Activated naive CD4-positive, alpha-beta T cell treated with anti-CD3 and anti-CD28 coated beads, Interleukin-2, amount 50 U/mL, for 16 hours (primary cell): ENCODE measurements around the gene MYOF.

ENCODE experiments used
- DNase-seq: peaks from one replicate; pipeline ENCODE4 v3.0.0-alpha.2; 2020

The MYOF gene

DNA sequence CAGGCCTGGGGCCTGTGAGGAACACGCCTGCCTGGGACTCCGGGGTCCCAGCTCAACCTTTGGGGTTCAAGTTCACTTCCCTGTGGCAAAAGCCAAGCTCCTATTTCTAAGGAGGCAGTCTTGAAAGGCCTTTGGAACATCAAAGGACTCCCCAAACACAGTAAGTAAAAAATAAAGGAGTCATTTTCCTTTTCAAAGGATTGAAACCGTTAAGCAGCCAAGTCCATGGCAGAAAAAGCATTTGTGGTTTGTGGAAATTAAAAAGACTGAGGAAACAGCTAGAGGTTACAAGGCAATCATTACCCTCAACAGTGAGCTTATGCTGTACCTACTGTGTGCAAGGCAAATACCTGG lies 200.8 kb downstream of the MYOF start:
- DNase-seq: no peak

- DNase-seq: no peak
These were observed 201.3 kb downstream of the MYOF start for GRCh38 chr10:93280699-93281366.

DNA sequence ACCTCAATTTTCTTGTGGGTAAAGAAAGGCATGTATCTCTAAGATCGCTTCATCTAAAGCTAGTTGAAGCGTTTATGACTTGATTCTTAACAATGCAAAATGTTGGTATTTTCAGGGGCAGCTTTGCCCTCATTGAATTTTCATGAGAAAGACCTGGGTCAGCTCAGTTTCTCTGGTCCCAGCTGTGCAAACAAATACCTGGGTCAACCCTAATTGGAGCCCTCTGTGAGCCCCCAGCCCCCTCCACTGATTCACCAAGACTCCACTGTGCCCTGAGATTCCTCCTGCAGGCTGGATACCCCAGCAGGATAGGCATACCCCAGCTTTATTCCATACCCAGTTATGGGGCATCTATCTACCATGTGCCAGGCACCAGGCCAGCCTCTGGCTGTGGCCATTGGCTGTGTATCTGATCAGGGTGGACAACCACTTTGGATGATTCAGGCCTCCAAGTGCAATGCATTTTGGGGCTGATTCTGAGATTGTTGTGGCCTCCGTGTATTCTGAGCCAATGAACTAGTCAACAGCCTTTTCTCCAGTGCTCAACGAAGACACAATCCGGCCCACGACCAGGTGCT lies 201.9 kb downstream of the MYOF start:
- no peak for DNase-seq

DNA sequence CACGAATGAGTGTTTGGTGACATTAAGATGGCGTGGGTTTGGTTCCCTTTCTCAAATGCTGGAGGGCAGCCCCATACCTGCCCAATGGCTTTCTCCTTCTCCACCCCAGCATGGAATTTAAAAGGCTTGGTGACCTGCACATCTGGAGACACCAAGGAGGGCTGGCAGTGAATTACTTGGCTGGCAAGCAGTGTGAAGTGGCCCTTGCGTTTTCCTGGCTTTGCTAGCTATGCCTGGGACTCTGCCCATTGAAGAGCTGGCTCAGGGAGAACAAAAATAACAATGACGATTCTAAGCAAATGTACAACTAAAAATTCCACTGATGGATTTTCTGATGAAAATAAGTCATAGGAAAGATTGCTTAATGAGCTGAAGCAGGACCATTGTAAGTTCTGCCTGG lies 204.8 kb downstream of the MYOF start:
- DNase-seq: no peak

GRCh38 chr10:93274419-93274818 lies 207.7 kb downstream of the MYOF start:
- DNase-seq: no peak

DNA sequence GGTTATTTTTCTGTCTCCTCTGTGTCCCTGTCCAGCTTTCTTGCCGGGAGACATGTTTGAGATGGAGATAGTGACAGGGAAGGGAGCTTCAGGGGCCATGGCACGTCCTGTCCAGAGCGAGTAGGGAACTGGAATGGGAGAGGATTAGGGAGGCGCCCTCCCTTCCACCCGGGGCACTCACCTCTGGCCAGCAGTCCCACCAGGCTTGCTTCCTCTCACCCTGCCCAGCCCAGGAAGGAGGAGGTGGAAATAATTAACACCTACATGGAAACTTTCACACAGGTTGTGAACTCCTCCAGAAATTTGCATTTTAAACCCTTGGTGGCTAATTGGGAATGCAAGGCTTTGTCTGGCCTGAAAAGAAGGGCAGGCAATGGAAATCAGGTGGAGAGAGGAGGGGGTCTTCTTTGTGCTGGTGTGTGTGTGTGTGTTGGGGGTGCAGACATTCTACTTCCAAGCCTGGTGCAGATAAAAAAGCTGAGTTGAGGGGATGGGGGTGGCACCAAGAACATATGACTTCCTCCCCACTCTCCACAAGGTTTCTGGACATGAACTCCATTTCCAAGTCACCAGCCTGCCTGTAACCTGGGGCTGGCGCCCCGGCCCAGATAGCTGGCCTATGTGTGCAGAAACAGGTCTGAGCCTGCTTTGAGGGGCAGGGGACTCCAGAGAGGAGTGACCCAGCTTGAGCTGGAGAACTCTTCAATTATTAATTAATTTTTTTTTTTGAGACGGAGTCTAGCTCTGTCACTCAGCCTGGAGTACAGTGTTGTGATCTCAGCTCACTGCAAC lies 209.1 kb downstream of the MYOF start:
- no peak for DNase-seq

DNA sequence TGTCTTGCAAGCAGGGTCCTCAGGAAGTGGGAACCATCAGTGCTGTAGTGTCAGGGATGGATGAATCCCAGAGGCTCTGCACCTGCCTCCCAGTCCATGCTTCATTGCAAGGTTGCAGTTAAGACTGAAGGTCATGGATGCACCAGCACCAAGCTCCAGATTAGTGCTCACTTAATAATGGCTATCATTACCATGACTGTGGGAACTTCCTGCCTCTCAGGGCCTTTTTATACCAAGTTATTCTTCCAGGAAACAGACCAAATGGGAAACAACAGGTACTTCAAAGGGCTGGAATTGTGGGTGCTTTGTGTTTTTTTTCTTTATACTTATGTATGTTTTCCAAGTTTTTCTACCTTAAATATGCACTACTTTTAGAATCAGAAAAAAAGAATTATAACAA lies 210.8 kb downstream of the MYOF start:
- DNase-seq: no peak

DNA sequence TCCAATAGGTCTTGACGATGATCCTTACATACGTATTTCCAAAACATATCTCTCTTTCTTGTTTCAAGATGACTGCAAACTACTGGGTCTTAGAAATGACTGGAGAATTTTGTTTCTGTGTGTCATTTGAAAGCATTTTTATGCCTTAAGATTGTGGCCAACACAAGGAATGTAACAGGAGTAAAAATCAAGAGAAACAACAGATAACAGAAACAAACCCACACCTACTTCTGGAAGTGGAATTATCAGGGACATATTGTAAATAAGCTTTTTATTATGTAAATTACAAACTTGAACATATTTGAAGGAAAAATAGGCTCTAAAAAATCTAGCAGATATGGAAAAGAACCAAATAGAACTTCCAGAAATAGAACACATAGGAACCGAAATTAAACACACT lies 212.9 kb downstream of the MYOF start:
- no peak for DNase-seq

DNA sequence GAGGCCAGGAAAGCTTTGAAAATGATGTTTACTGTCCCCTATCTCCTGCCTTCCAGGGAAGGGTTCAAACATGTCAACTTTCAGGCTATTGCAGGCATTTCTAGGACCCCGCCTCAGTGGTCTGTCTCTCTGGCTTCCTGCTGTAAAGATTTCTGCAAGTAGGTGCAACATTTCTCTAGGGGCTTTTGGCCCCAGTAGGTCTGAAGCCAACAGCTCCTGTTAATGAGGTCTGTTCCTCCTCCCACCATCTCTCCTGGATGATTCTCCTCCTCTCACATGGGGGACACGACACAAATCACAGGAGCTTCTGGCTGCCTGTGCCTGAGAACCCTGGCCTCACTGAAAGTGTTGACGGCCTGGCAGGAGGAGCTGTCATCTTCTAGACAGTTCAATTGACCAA lies 214.1 kb downstream of the MYOF start:
- DNase-seq: no peak

GRCh38 chr10:93267521-93267920 lies 214.6 kb downstream of the MYOF start:
- DNase-seq: no peak

DNA sequence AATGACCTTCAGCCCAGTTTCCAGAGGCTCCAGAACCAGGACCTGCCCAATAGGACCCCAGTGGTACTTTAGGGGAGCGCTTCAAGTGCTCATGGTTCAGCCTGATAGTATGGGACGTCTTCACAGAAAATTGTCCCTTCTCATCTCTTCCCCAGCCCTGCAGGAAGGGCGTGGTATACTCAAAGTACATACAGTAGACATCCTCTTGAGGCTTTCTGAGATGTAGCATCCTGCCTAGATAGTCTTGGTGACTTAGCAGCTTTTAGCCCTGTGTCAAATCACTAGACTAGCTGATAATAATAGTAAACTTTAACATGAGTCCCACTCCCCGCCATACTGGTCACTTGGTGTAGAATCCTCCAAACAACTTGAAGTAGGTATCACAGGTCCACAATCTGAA lies 215.3 kb downstream of the MYOF start:
- no peak for DNase-seq

DNA sequence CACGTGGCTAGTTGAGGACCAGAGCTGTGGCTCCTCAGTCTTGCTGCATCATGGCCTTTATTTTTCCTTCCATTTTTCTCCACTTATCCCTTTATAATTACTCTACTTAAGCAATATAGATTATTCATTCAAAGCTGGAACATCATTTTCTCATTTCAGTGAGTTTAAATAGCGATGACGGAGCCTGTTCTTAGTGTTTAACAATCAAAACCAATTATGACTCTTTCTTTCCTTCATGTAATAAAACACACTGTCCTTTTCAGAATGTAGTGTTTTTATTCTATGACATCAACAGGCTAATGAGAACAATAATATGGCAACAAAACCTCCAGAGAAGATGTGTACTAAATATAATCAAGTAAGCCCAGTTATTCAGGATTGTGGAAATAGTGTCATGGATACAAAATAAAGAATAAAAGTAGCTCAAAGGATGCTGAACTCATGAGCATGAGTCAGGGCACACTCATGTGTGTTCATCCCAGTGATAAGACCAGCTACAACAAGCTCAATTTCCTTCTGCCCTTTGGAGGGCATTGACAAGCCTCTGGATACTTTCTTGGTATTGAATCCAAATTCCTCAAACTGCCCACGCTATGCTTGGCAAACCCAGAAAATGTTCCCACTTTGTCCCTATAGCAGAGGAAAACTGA lies 220.0 kb downstream of the MYOF start:
- DNase-seq: no peak

- DNase-seq: no peak
These were observed 221.0 kb downstream of the MYOF start for GRCh38 chr10:93261089-93261488.

- DNase-seq: no peak
These were observed 223.0 kb downstream of the MYOF start for GRCh38 chr10:93259126-93259525.
